Activated effector memory CD4-positive, alpha-beta T cell treated with Interleukin-2 at 50 U/mL for 16 hours (primary cell): ENCODE results near the gene NLRP6.
A peak's percentile ranks its signal among the peaks of the same experiment; 100 is the strongest.
"Not testable (repeated sequence)": the region's sequence is repeated elsewhere in the genome, so short reads cannot be mapped to it uniquely, and the experiment has no call there.

ENCODE experiments used
- DNase-seq: peaks from one replicate; pipeline ENCODE4 v3.0.0-alpha.2; 2020

The NLRP6 gene

DNA sequence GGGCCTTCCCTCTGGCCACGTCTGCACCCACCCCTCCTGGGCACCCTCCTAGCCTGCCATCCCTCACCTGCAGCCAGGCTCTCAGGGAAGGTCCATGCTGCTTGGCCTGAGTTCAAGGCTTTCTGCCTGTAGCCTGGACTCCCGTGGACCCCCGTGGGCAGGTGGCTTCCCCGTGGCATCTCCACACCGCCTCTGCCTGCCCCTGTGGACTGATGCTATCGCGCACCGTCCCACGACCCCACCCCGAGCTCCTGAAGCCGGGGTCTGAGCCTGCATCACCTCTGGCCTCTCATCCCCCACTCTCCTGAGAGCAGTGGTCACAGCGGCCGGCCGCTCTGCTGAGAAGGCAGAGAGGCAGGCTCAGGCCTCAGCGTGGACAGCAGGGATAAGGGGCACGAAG is 16.6 kb downstream of the NLRP6 start:
- DNase-seq: no peak

DNA sequence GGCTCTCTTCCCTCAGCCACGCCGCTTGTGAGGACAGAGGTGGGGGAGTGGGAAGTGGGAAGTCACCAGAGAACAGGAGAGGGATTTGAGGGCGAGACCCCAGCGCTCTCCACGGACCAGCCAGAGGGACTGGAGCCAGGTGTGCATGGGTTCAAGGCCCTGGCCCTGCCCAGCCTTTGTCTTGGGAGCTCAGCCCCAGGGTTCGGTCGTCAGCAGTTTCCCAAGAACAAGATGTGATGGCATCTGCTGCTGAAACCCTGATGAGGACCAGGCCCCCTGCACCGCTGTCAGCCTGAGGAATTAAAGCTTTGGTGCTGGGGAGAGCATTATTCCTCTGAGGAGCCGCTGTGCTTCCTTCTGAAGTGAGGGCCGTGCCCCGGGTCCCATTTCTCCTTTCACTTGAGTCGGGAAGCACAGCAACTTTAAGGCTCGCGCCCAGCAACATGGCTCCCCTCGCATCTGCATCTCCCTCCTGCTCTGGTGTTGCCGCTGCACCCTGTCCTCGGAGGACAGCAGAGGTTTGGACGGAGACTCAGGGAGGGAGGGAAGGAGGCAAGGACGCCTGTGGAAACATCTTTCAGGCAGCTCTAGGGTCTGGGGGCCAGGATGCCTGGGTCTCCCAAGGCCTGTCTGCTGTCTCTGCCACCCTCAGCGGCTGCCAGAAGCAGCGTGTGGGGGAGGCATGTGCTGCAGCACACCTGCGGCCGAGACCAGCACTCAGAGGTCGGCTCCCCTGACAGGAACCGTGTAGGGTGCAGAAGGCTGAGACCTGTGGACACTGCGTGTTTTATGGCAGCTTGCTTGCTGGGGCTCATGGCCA is 17.4 kb downstream of the NLRP6 start:
- DNase-seq: no peak

DNA sequence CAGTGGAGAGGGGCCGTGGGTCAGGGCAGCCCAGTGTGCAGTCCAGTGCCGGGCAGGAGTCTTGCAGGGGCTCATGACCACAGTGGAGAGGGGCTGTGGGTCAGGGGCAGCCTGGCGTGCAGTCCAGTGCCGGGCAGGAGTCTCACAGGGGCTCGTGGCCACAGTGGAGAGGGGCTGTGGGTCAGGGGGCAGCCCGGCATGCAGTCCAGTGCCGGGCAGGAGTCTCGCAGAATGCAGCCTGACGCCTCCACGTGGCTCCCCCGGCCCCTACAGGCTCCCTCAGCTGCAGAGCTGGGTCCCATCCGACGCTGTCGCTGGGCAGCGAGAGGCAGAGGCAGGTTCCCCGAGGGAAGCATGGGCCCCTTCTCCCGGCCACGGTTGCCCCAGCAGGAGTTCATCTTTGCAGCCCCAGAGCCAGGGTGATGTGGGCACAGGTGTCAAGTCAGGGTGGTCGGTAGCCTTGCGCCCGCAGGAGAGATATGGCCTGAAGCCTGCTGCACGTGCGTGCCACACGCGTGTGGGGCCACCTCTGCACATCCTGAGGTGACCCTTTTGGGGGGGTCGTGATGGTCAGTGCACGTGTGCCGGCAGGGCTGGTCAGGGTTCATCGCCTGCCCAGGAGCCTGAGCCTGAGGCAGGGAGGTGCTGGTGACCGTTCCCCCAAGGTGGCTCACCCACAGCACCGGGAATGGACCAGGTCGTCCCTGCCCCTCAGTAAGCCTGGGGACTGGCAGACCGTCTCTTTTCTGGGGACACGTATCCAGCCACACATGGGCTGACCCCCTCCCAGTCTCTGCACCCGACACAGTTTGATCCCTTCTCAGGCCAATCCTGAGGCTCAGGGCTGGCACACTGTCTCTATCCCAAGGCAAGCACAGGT is 18.2 kb downstream of the NLRP6 start:
- DNase-seq: no peak

DNA sequence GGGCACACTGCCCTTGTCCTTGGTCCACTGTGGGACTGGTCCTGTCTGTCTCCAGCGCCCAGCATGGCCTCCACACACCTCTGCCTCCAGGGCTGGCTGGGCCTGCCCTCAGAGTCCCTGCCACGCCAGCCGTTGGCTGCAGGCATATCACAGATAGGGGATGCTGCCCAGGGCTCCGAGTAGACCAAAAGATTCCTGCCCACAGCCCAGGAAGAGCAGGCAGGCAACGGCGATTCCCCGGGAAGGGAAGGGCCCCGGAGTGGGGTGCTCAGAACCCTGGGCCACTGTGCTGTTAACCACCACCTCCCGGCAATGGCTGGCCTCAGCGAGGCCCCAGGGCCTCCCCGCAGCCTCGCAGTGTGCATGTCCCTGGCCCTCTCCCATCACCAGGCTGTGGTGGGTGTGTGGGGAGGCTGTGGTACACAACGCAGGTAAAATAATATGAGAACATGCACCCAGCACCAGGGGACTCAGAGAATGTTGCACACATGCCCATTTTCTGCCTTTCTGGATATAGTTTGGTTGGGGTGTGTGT is 18.9 kb downstream of the NLRP6 start:
- no peak for DNase-seq

DNA sequence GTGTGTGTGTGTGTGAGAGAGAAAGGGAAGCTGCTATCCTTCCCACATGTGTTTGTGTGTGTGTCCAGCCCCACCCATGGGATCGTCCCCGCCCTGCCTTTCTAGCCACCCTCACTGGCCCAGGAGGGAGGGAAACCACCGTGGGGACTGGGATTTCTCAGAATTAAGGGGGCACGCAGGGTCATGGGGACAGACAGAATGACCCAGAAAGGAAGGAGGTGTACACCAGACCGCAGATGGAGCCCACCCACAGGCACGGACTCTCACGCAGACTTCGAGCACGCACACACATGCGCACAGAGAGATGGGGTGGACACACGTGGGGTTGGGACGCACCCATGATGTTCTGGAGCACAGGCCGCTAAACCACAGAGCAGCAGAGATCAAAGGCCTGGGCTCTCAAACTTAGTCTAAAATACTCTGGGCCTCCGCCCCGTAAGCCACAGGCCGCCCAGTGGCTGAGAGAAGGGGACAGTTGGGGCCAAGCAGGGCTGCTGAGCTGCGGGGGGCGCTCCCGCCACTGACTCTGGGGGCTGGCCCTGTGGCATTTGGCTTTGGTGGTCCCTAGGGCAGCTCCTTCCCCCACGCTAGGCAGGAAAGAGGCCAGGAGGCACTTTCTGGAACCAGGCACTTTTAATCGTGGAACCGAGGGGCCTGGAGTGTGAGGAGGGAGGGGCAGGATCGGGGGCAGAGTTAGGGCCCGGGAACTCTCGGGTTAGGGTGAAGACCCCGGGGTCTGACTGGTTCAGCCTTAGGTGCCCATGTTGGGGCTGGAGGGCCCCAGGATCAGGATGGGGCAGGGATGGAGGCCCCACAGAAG is 19.6 kb downstream of the NLRP6 start:
- DNase-seq: peak; percentile 49

DNA sequence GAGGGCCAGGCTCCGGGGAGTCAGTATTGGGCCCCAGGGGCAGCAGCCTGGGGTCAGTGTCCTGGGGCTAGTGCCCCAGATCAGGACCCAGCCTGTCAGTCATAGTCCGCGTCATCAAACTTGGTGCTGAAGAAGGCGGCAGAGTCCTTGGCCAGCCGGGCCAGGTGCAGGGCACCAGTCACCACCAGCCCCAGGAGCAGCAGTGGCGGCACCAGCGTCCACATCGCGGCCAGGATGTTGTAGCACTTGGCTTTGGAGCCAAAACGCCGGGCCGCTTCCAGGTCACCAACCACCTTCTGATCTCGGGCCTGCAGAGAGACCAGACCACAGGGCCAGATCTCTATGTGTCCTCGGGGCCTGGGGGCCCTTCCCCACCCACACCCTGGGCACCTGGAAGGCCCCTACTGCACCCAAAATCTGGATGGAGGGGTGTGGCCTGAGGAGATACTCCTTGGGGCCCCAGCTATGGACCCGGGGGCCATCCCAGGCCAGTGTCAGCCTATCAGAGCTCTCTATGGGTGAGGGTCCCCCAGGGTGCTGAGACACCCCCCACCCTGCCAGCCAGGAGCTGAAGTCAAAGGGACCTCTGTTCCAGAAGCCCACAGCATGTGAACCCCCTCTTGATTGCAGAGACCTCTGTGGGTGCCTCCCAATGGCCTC is 20.3 kb downstream of the NLRP6 start:
- DNase-seq: no peak

DNA sequence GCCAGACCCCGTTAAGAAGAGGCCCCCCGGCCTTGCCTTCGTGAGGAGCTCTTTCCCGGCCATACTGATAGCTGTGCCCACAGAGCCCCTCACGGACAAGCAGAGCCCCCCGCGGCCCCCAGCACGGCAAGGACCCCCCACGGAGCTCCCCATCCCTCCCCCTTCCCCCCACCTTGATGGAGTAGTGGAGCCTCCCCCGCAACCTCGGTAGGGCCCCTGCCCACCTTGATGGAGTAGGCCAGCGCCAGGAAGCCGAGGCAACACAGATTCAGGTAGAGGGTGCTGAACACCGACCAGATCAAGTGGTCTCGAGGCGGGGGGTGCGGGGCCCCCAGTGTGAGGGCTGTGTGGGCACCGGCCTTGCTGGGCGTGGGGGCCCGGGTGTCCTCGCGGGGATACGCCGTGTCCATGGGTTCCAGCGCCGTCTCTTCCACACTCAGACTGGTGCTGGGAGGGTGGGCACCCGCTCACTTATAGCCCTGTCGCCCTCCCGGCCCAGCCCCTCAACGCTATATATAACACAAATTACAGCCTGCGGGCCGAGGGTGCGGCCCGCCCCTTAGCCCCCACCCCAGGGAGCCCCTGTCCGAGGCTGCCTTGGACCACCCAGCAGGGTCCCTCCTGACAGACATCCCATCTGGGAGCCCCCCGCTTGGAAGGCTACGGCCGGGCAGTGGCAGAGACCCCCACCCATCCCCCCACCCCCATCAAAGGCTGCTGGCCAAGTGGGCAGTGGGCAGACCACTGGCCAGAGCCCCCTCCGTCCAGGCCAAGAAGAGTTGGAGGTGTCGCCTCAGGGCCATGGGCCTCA is 21.1 kb downstream of the NLRP6 start, which contains the start of gene IFITM5:
Gene IFITM5 (minus strand): TSS at position 446 of the 811 bp plus-strand sequence. CDS start 36 bp downstream, at position 410.
- no peak for DNase-seq

DNA sequence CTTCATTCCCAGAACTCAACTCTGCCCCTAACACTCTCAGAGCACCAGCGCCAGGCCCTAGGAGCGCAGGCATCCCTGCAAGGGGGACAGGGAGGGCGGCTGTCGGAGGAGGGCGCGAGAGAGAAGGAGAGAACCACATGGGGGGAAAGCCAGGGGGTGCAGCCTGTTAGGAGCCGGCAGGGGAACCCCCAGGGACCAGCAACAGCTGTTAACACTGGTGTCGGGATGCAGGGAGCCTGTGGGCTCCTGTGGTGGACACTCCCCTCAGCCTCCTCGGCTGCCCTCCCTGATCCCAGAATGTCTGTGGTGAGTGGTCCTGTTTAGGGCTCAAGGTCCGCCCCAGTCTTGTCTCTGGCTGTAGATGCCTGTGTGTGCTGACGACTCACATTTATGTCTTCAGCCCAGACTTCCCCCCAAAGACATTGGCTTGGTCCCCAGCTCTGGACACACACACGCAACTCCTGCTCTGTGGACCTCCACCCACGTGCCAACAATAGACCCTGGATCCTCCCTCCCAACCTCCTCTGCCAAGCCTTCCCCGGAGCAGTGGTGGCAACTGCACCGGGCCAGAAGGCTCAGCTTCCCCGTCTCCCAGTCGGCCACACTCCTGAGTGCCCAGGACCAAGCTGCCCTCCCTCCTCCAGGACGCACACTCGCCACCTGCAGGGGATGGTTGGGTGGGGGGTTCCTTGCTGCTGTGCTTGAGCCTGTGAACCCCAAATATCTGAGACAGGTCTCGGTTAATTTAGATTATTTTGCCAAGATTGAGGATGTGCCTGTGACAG is 21.9 kb downstream of the NLRP6 start:
- DNase-seq: no peak

DNA sequence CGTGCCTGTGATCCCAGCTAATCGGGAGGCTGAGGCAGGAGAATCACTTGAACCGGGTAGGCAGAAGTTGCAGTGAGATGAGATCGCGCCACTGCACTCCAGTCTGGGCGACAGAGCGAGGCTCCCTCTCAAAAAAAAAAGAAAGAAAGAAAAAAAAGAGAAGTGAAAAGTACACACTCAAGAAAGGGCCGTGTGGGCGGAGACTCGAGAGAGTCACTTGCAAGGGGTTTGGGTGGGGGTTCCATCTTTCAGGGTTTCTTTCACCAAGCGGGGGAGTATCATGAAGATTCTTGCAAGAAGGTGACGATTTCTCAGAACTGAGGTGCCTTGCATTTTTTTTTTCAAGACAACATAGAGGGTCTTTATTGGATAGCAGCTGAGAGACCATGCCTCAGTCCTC is 25.2 kb downstream of the NLRP6 start:
- DNase-seq: no peak

DNA sequence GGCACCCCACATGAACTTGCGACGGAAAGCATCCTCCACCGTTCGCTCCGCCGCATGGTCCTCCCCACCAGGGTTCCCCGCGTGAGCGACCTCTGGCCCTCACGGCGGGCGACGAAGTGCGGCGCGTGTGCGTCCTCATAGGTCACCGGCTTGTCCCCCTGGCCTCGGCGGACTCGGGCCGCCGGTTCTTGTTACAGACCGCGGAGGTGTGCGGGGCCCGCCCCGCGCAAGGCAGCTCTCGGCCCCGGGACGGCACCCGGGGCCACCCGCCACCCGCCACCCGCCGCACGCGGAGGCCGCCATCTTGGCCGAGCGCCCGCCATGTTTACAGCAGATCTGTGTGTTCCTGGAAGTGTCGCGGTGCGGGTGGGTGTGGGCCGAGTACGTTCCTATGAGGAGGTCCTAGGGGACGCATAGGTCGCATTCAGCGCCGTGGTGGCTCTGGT is 25.9 kb downstream of the NLRP6 start:
- DNase-seq: no peak

DNA sequence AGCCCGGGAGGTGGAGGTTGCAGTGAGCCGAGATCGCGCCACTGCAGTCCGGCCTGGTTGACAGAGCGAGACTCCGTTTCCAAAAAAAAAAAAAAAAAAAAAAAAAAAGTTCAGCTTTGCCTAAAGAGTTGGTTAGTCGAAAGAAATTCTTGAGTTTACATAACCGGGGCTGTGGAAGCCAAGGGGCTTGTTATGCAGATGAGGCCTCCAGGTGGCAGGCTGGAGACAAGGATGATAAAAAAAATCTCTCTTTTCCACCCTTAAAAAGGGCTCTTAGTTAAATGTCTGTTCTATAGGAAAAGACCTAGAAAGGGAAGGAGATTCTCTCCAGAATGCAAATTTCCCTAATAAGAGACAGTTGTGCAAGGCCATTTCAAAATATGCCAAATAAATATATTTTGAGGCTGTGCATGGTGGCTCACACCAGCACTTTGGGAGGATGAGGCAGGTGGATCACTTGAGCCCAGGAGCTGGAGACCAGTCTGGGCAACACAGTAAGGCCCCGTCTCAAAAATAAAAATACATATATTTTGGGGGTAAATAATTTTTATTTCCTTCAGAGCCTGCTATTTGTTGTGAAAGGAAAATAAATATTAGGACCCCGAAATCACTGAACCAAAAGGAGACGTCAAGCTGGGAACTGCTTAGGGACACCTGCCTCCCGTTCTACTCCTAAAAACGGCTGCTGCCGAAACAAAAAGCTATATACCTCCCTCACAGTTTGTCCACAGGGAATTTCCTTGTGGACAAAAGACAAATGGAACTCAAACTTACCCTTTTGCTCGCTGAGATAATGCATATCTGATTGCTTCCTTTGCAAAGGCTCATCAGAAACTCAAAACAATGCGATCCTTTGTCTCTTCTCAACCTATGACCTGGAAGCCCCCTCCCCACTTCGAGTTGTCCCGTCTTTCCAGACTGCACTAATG is 27.0 kb downstream of the NLRP6 start:
- DNase-seq: no peak

DNA sequence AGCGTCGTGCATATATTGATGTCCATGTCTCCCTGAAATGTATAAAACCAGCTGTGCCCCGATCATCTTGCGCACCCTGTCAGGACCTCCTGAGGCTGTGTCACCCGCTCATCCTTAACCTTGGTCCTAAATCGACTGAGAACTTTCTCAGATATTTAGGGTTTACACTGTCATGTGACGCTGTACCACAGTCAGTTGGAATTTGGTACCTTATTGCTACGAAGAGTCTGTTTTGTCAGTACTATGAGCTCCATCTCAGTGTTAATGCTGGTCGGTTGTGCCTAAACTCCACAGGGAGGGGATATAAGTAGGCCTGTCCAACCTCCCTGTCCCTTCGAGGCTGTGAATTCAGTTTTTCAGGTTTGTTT is 27.6 kb downstream of the NLRP6 start:
- no peak for DNase-seq

DNA sequence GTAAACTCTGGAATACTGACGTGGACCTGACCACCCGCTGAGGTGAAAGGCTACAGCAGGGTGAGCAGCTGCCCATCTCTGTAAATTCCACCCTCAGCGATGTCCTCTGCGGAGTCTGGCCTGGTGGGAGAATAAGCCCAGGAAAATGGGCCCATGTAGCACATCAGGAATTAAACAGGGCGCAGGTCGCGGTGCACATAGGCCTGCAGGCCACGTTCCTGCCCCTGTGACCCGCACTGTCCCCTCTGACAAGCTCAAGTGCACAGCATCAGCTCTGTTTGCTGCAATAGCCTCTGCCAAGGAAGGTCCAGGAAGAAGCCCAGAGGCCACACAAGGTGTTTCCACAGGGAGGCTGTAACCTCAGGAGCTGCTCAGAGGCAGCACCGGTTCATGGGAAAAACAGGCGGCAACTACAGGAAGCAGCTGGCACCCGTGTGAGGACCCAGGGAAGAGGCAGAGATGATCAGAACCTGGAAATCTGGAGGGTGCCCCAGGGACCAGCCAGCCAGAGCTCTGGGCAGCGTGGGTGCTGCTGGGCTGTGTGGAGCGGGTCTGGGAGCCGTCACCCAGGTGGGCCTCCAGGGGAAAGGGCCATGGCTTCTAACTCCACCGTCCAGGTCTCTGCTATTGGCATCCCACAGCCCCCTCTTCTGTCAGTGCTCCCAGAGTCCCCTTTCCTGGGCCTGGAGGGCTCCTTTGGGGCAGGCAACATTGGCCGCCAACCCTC is 28.6 kb downstream of the NLRP6 start:
- no peak for DNase-seq

DNA sequence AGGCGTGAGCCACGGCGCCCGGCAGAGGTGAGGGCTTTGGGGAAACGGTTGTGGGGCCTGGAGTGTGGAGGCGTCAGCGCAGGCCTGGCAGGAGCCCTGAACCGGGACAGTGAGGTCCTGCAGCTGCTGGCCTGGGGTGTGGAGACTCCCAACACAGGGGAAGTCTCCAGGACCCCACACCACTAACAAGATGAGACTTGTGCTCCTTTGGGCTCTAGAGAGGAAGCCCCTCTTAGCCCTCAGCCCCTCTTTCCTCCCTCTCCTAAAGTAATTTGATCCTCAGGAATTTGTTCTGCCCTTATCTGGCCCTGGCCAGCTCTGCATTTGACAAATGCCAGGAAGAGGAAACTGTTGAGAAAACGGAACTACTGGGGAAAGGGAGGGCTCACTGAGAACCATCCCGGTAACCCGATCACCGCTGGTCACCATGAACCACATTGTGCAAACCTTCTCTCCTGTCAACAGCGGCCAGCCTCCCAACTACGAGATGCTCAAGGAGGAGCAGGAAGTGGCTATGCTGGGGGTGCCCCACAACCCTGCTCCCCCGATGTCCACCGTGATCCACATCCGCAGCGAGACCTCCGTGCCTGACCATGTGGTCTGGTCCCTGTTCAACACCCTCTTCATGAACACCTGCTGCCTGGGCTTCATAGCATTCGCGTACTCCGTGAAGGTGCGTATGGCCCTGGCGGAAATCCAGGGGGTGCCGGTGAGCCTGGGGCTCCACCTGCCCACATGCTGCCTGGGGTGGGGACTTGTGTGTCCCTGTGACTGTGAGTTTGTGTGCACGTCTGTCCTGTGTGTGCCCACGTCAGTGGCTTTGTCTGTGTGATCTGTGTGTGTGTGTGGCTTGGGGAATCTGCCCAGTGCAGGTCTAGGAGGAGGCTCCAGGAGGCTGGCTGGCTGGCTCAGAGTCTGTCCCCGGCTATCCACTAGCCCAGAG is 29.8 kb downstream of the NLRP6 start, which contains the start of gene IFITM2:
Gene IFITM2 (plus strand): TSS at position 51 of the 943 bp plus-strand sequence. CDS start 377 bp downstream, at position 428.
- not testable (repeated sequence) for DNase-seq

DNA sequence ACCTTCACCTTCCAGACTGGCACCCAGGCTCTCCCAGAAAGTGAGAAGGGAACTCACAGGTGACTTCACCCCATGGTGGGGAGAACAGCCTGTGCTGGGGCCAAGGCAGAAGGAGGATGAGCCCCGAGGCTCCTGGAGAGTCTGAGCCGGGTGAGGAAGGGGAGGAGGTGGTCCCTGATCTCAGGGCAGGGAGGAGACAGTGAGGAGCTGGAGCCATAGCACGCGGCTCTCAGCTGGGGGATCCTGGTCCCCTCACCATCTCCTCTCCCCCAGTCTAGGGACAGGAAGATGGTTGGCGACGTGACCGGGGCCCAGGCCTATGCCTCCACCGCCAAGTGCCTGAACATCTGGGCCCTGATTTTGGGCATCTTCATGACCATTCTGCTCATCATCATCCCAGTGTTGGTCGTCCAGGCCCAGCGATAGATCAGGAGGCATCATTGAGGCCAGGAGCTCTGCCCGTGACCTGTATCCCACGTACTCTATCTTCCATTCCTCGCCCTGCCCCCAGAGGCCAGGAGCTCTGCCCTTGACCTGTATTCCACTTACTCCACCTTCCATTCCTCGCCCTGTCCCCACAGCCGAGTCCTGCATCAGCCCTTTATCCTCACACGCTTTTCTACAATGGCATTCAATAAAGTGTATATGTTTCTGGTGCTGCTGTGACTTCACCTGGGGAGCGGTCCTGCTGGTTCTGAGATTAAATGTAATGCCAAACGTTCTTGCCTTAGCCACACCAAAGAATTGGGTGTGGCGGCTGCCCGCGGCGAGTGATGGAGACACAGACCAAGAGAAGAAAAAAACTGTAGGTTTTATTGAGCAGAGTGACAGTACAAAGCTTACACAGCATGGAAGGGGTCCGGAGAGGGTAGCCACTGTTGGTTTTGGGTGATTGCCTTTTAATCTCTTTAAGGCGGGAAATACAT is 30.8 kb downstream of the NLRP6 start:
- DNase-seq: not testable (repeated sequence)

DNA sequence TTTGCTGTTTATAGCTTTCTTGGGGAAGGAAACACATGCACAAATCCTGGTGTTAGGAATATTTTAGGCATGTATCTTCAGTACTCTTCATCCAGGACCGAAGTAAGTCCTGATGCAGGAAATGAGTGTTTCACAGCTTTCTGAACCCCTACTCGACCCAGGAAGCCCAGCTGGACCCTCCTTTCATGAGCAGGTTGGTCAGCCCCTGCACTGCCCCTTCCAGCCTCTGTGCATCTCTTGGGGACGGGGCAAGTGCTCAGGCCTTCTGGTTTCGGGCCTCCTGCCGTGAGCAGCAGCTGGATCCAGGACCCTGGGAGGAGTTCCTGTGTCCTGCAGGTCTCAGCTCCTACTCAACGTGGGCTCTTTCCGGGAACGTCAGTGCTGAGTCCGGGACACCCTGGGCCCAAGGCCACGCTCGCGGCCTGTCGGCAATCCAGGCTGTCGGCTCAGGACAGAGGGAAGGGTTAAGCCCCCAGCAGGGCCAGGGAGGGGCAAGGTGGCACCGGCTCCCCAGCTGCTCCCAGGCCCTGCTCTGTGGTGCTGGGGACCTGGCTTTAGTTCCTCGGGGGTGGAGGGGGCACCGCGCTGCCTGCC is 31.9 kb downstream of the NLRP6 start:
- not testable (repeated sequence) for DNase-seq
